OCI-LY3 (cell line): ENCODE data around the gene BEGAIN.

ENCODE experiments used
- H2AFZ ChIP-seq: fragments of 200-600, 300-600 bp; shearing (Covaris generic); 2 replicates; pipeline ENCODE4 v1.6.0; 2014; ENCODE audit warnings: antibody characterized with exemption, low read depth, low read length
- H3K27ac ChIP-seq: fragments of 200-600, 300-600 bp; sonication (generic); 2 replicates; pipeline ENCODE4 v1.5.1; 2014; ENCODE audit warnings: mild to moderate bottlenecking, low read length, moderate library complexity, mixed read lengths
- H3K27me3 ChIP-seq: fragments of 200-600, 300-600 bp; sonication (generic); 2 replicates; pipeline ENCODE4 v1.6.1; 2014; ENCODE audit warnings: low read depth, low read length, mixed read lengths
- H3K36me3 ChIP-seq: fragments of 200-600, 300-600 bp; sonication (generic); replicated peaks from 2 replicates; pipeline ENCODE3; 2014; ENCODE audit warnings: low read depth, low read length, mixed read lengths
- H3K4me1 ChIP-seq: fragments of 300-600, 200-600 bp; sonication (generic); 2 replicates; pipeline ENCODE4 v1.6.1; 2014; ENCODE audit warnings: low read length, mixed read lengths
- H3K4me2 ChIP-seq: fragments of 200-600, 300-600 bp; sonication (generic); 2 replicates; pipeline ENCODE4 v1.6.1; 2014; ENCODE audit warnings: low read length, mixed read lengths
- H3K4me3 ChIP-seq: fragments of 300-600, 200-600 bp; sonication (generic); 2 replicates; pipeline ENCODE4 v1.5.1; 2014; ENCODE audit warnings: antibody characterized with exemption, mild to moderate bottlenecking, low read length, moderate library complexity
- H3K79me2 ChIP-seq: fragments of 300-600, 200-600 bp; shearing (Covaris generic); 2 replicates; pipeline ENCODE4 v1.6.1; 2014; ENCODE audit warnings: mild to moderate bottlenecking, low read length, mixed read lengths
- H3K9ac ChIP-seq: fragments of 300-600, 200-600 bp; shearing (Covaris generic); 2 replicates; pipeline ENCODE4 v1.6.0; 2014; ENCODE audit warnings: mild to moderate bottlenecking, low read length, moderate library complexity
- H3K9me3 ChIP-seq: fragments of 200-600, 300-600 bp; shearing (Covaris generic); 2 replicates; pipeline ENCODE4 v1.6.1; 2014; ENCODE audit warnings: low read length, mixed read lengths; ENCODE audit not compliant: insufficient read depth
- H4K20me1 ChIP-seq: fragments of 200-600, 300-600 bp; sonication (generic); 2 replicates; pipeline ENCODE4 v1.6.1; 2016; ENCODE audit warnings: low read length, mixed read lengths; ENCODE audit not compliant: insufficient read depth
- EZH2phosphoT487 ChIP-seq: fragments of 200-600 bp; shearing (Covaris generic); IDR thresholded peaks from 2 replicates; pipeline ENCODE4 v1.6.1; 2018; ENCODE audit warnings: antibody characterized with exemption, mixed run types, low read depth
- TF ChIP-seq, protein P1 (sequence below): fragments of 200-600, 300-600 bp; sonication (generic); IDR thresholded peaks from 2 replicates; pipeline ENCODE4 v1.5.1; 2014; ENCODE audit warnings: antibody characterized with exemption, low read length, low read depth

BEGAIN gene

DNA sequence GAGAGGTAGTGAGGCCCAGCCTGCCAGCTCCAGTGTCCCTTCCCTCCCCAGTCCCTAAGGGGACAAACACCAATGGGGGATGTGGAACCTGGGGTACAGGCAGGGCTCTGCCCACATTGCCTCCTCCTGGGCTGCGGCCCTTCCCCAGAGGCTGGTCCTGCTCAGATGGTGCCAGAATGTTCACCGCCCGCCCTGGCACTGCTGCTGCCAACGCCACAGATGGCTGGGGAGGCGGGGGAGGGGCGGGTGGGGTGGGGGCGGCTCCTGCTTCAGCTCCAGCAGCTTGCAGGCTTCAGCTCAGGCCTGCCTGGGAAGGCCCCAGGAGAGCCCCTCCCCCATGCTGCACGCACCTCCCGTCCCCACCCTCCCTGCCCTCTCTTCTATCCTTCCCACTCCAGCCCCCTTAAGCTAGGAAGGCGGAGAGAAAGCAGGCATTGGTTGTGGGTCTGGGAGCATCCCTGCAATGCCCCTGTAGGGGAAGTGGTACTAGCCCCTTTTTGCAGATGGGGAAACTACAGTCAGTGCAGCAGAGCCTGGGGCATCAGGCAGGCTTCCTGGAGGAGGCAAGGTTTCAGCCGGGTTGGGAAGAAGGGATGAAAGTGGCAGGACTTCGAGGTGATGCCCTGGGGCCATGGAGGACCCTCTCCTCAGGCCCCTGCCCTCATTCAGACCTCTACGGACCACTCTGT, 2.0 kb upstream of the BEGAIN start:
- no peaks in the 10 kb centered on the region for H3K9me3 ChIP-seq
- no peak overlapping the region for H3K9ac ChIP-seq
- no peak overlapping the region for H3K4me3 ChIP-seq
- no peaks in the 10 kb centered on the region for H4K20me1 ChIP-seq
- no peaks in the 10 kb centered on the region for H3K27me3 ChIP-seq
- H3K36me3 ChIP-seq = no peaks in the 10 kb centered on the region
- H3K4me1 ChIP-seq = no peaks in the 10 kb centered on the region
- no peak overlapping the region for H2AFZ ChIP-seq
- H3K27ac ChIP-seq = no peak overlapping the region
- no peak overlapping the region for H3K4me2 ChIP-seq
- TF ChIP-seq EZH2phosphoT487 = no peak
- TF ChIP-seq, protein P1, sequence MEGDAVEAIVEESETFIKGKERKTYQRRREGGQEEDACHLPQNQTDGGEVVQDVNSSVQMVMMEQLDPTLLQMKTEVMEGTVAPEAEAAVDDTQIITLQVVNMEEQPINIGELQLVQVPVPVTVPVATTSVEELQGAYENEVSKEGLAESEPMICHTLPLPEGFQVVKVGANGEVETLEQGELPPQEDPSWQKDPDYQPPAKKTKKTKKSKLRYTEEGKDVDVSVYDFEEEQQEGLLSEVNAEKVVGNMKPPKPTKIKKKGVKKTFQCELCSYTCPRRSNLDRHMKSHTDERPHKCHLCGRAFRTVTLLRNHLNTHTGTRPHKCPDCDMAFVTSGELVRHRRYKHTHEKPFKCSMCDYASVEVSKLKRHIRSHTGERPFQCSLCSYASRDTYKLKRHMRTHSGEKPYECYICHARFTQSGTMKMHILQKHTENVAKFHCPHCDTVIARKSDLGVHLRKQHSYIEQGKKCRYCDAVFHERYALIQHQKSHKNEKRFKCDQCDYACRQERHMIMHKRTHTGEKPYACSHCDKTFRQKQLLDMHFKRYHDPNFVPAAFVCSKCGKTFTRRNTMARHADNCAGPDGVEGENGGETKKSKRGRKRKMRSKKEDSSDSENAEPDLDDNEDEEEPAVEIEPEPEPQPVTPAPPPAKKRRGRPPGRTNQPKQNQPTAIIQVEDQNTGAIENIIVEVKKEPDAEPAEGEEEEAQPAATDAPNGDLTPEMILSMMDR = no peak
- no peaks in the 10 kb centered on the region for H3K79me2 ChIP-seq

DNA sequence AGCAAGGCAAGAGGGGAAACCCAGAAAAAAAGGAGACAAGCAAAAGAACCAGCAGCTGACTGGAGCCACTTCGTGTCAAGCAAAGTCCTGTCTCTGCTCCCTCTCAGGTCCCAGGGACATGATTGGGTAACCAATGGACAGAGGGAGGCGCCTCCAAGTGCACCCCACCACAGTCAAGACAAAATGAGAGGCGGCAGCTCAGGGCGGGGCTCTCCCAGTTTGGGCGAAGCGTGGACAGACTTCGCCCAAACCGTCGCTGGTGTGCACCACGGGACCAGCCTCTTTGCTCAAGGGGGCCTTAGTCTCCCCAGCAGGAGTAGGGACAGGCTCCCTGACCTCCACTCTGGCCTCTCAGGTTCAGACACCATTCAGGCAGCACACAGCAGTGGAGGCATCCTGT, 1.5 kb upstream of the BEGAIN start:
- Histone ChIP-seq H3K4me2 (no peak overlapping the region), H3K79me2 (no peaks in the 10 kb centered on the region), H3K4me1 (no peaks in the 10 kb centered on the region), H2AFZ (no peak overlapping the region), H3K27me3 (no peaks in the 10 kb centered on the region), H4K20me1 (no peaks in the 10 kb centered on the region), H3K27ac (no peak overlapping the region), H3K4me3 (no peak overlapping the region), H3K9ac (no peak overlapping the region), H3K9me3 (no peaks in the 10 kb centered on the region), H3K36me3 (no peaks in the 10 kb centered on the region)
- no peak for TF ChIP-seq EZH2phosphoT487
- TF ChIP-seq, protein P1 = no peak

DNA sequence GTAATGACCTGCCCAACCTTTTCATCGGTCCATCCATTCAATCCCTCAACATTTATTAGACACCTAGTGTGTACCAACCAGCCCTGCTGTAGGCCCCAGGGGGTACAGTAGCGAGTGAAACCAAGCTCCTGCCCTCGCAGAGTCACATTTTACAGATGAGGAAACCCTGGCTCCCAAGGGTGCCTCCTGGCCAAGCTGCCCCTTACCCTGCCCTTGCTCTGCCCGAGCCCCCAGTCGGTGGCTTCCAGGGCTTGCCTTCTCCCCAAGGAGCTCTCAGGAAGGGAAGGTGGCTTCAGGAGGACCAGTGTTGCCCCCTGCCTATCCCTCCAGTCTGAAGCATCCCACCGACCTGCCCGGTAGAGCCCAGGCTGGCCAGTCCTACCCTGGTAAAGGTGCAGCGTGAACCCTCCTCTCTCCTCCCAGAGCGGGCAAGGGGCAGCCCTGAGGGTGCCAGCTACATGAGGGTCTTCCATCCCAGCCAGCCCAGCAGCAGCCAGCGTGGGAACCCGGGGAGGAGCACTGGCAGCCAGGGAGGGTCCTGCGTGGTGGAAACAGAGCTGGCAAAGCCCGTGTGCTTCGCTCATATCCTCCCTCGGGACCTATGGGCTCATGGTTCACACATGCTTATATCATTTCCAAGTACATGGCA, 670 bp upstream of the BEGAIN start:
- H3K79me2 ChIP-seq = no peaks in the 10 kb centered on the region
- no peaks in the 10 kb centered on the region for H3K4me1 ChIP-seq
- TF ChIP-seq, protein P1 = no peak
- no peak for TF ChIP-seq EZH2phosphoT487
- H3K27ac ChIP-seq = no peak overlapping the region
- H3K36me3 ChIP-seq = no peaks in the 10 kb centered on the region
- no peak overlapping the region for H3K9ac ChIP-seq
- H4K20me1 ChIP-seq = no peaks in the 10 kb centered on the region
- H2AFZ ChIP-seq = no peak overlapping the region
- H3K4me2 ChIP-seq = no peak overlapping the region
- H3K27me3 ChIP-seq = no peaks in the 10 kb centered on the region
- no peak overlapping the region for H3K4me3 ChIP-seq
- no peaks in the 10 kb centered on the region for H3K9me3 ChIP-seq

DNA sequence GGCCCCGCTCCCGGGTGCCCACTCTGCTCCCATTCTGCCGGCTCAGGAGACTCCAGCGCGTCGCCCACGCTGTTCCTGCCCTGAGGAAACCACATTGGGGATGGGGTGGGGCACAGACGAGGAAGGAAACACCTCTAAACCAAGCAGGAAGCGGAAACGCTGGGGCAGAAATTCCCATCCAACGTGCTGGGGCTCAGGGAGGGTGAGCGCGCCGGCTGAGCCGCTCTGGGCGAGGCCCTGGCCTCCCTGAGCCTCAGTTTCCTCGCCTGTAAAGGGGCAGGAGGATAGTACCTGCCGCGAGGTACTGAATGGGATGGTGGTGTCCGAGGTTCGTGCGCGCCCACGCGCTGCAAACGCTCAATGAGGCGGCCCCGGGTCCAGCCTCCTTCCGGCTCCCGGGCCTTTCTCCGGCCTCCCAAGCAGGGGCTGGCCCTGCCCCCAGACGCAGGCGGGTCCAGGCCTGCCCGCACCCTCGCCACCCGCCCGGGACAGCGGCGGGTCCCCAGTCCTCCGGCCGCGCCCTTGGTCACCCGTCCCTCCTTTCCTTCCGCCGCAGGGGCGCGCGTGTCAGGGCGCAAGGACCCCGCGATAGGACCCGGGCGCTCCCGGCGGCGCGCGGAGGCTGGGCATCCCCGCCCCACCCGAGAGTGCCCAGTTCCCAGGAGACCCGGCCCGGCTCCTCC, 673 bp downstream of the BEGAIN start:
- Histone ChIP-seq H3K27me3 (no peaks in the 10 kb centered on the region), H3K9ac (no peak overlapping the region), H3K4me3 (no peak overlapping the region), H3K27ac (no peak overlapping the region), H3K36me3 (no peaks in the 10 kb centered on the region), H3K79me2 (no peaks in the 10 kb centered on the region), H2AFZ (no peak overlapping the region), H4K20me1 (no peaks in the 10 kb centered on the region), H3K4me2 (no peak overlapping the region), H3K4me1 (no peaks in the 10 kb centered on the region), H3K9me3 (no peaks in the 10 kb centered on the region)
- TF ChIP-seq, protein P1 = no peak
- no peak for TF ChIP-seq EZH2phosphoT487
